ENCODE measurements around the gene RPS19.

DNA sequence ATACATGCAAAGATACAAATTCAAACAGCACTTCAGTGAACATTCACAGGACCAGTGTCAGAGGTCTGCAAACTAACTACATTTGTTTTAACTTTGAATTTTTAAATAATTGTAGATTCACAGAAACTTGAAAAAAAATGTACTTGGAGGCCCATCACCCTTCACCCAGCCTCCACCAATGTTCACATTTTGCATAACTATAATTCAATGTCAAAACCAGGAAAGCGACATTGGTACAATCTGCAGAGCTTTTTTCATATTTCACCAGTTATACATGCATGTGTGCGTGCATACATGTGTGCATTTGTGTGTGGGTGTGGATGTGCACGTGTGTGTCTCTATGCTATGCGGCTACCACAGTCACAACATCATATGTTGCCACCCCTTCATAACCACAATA, 44.8 kb upstream of the RPS19 start:
- TF ChIP-seq, protein P1, sequence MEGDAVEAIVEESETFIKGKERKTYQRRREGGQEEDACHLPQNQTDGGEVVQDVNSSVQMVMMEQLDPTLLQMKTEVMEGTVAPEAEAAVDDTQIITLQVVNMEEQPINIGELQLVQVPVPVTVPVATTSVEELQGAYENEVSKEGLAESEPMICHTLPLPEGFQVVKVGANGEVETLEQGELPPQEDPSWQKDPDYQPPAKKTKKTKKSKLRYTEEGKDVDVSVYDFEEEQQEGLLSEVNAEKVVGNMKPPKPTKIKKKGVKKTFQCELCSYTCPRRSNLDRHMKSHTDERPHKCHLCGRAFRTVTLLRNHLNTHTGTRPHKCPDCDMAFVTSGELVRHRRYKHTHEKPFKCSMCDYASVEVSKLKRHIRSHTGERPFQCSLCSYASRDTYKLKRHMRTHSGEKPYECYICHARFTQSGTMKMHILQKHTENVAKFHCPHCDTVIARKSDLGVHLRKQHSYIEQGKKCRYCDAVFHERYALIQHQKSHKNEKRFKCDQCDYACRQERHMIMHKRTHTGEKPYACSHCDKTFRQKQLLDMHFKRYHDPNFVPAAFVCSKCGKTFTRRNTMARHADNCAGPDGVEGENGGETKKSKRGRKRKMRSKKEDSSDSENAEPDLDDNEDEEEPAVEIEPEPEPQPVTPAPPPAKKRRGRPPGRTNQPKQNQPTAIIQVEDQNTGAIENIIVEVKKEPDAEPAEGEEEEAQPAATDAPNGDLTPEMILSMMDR (optimal IDR thresholded peaks at IDR 0.05 in 1 of 3, IDR thresholded peaks at IDR 0.05 in 1 of 3, conservative IDR thresholded peaks at IDR 0.05 in 1 of 3; ENCODE audit: extremely low read depth in 1 of 3, insufficient read depth in 2 of 3, low read length in 3 of 3), result no peak
- no peak for TF ChIP-seq EZH2 (IDR thresholded peaks at IDR 0.05; ENCODE audit: low read length)

All from keratinocyte (primary cell).